GM21786 (cell line): ENCODE data around the gene PARP9.

Experiments
- ATAC-seq: cut with Tn5 transposase; IDR thresholded peaks from one replicate; pipeline ENCODE4 v1.9.1; 2021; ENCODE audit not compliant: unreplicated experiment

Gene PARP9

DNA sequence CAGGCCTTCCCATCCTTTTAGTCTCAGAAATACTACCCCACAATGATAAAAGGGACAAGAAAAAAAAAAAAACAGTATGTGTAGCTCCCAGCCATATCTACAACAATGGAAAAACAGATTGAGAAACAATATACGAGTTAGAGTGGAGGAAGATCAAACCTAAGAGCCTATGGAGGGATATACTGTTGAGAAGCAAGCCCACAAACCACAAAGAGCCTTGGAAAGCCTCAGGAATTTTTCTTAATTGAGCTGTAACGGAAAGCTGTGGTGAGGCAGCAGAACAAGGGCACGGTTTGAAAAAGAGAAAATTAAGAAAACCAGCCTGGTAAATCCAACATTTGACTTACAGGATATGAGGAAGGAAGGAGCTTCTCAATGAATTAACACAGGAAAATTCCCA is 70.8 kb downstream of the PARP9 start:
- no peak for ATAC-seq

DNA sequence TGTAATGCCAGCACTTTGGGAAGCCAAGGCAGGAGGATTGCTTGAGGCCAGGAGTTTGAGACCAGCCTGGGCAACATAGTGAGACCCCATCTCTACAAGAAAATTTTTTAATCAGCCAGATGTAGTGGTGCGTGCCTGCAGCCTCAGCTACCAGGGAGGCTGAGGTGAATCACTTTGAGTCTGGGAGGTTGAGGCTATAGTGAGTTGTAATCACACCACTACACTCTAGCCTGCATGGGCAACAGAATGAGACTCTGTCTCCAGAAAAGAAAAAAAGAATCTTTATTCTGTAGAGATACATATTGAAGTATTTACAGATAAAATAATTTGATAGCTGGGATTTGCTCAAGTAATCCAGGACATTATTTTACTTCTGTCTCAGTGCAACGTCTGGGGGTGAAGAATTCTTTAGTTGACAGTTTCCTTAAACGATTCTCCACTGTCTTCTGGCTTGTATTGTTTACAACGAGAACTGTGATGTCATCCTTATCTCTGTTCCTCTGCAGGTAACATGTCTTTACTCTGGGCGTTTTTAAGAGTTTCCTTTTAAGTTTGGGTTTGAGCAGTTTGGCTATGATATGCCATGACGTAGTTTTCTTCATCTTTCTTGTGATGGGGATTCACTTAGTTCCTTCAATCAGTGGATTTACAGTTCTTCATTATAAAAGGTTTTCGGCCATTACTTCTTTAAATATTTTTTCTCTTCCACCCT is 75.7 kb downstream of the PARP9 start:
- ATAC-seq, result no peak

DNA sequence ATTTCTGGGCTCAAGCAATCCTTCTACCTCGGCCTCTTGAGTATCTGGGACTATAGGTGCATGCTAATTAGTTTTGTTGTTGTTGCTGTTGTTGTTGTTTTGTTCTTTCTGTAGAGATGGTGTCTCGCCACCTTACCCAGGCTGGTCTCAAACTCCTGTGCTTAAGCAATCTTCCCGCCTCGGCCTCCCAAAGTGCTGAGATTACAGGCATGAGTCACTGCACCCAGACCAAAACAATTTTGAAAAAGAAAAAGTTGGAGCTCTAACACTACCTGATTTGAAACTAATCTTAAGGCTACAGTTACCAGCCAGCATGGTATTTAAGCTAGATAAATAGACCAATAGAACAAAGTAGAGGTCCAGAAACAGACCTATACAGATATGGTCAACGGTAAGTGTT is 79.1 kb downstream of the PARP9 start:
- no peak for ATAC-seq

DNA sequence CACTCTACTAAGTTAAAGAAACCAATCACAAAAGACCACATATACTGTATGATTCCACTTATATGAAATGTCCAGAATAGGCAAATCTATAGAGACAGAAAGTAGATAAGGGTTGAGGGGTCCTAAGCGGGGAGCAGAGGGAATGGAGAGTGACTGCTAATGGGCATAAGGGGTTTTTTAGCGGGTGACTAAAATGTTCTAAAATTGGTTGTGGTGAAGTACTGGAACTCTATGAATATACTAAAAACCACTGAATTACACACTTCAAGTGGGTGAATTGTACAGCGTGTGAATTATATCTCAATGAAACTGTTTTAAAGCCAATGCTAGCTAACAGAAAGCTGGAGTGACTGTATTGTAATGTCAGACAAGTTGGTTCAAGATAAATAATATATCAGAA is 82.7 kb downstream of the PARP9 start:
- ATAC-seq, result no peak
